ENCODE data around the gene SMARCAD1. TPM values are rescaled to one million over a fixed set of nuclear protein-coding genes. Genes with fewer than 3 reads are reported as not detected.
"Not testable (repeated sequence)": the region's sequence is repeated elsewhere in the genome, so short reads cannot be mapped to it uniquely, and the experiment has no call there.

The SMARCAD1 gene
- total RNA-seq, 1 donor from 2014 or later = 57.7 TPM

DNA sequence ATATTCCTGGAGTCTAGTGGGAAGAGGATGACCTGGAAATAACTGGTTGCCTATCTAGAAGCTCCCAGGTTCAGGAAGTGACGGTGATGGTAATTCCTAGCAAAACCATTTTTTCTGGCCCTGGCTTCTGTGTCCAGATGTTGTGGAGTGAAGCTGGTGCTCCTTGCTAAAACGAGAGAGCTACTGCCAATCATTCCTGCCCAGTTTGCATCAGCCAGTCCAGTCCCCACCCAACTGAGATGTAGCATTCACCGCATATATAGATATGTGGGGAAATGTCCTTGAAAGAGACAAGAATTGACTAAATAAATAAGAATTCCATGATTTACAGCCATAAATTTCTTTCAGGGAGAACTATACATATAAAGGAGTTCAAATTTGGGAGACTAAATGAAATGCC, 128.6 kb downstream of the SMARCAD1 start:
- Mint-ChIP-seq H3K9me3 (no peaks in the 10 kb centered on the region), H3K36me3 (ENCODE audit: low read depth) (no peaks in the 10 kb centered on the region), H3K27me3 (ENCODE audit: low read depth) (no peaks in the 10 kb centered on the region), H3K4me3 (no peak overlapping the region), H3K4me1 (no peaks in the 10 kb centered on the region), H3K27ac (ENCODE audit: unreplicated experiment) (no peak overlapping the region)
- TF ChIP-seq, protein P1, sequence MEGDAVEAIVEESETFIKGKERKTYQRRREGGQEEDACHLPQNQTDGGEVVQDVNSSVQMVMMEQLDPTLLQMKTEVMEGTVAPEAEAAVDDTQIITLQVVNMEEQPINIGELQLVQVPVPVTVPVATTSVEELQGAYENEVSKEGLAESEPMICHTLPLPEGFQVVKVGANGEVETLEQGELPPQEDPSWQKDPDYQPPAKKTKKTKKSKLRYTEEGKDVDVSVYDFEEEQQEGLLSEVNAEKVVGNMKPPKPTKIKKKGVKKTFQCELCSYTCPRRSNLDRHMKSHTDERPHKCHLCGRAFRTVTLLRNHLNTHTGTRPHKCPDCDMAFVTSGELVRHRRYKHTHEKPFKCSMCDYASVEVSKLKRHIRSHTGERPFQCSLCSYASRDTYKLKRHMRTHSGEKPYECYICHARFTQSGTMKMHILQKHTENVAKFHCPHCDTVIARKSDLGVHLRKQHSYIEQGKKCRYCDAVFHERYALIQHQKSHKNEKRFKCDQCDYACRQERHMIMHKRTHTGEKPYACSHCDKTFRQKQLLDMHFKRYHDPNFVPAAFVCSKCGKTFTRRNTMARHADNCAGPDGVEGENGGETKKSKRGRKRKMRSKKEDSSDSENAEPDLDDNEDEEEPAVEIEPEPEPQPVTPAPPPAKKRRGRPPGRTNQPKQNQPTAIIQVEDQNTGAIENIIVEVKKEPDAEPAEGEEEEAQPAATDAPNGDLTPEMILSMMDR (conservative IDR thresholded peaks at IDR 0.05) = no peak
- no peak for DNase-seq (ENCODE audit: low read depth, low spot score)

DNA sequence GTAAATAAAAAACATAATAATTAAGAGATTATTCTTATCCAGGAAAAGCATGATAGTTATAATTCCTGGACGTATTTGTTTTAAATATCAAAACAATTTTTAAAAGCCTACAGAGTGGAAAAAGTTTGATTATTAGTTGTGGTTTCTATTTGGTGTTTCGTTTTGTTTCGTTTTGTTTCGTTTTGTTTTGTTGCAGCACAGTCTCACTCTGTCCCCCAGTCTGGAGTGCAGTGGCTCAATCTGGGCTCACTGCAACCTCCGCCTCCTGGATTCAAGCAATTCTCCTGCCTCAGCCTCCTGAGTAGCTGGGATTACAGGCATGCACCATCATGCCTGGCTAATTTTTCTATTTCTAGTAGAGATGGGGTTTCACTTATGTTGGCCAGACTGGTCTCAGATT, 129.1 kb downstream of the SMARCAD1 start:
- H3K4me1 Mint-ChIP-seq; DNase-seq (ENCODE audit: low read depth, low spot score); H3K27ac Mint-ChIP-seq (ENCODE audit: unreplicated experiment); H3K9me3 Mint-ChIP-seq; H3K36me3 Mint-ChIP-seq (ENCODE audit: low read depth); H3K4me3 Mint-ChIP-seq; H3K27me3 Mint-ChIP-seq (ENCODE audit: low read depth): not testable (repeated sequence)

DNA sequence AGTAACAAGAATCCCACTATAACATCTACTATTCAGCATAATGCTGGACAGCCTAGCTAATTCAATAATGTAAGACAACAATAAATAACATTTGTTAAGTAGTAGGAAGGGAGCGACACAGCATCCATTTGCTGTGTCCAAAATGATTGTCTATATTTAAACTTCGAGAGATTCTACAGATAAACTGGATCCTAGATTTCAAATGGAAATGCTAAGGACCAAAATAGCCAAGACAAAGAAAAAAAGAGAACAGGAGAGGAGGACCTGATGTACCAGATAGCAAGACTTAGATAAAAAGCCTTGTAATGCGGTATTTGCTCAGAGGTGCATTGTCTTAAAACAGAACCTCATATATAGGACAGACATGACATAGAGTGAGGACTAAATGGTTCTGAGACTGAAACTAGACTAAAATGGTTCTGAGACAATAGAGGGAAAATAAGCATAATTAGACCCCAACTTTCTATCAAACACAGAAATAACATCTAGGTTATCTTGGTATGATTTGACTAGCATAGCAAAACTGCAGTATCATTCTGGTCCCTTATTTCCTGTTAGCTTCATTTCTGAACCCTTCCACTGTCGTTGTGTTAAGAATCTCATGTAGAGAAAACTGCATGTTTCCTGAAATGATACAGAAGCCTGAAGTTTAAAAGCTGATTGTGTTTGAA, 131.2 kb downstream of the SMARCAD1 start:
- no peaks in the 10 kb centered on the region for H3K9me3 Mint-ChIP-seq
- DNase-seq (ENCODE audit: low read depth, low spot score) = no peak
- H3K36me3 Mint-ChIP-seq (ENCODE audit: low read depth) = no peaks in the 10 kb centered on the region

DNA sequence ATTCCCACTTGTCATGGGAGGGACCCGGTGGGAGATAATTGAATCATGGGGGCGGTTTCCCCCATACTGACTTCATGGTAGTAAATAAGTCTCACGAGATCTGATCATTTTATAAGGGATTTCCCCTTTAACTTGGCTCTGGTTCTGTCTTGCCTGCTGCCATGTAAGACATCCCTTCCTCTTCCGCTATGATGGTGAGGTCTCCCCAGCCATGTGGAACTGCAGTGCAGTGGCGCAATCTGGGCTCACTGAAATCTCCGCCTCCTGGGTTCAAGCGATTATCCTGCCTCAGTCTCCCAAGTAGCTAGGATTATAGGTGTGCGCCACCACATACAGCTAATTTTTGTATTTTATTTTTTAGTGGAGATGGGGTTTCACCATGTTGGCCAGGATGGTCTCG, 132.1 kb downstream of the SMARCAD1 start:
- H3K36me3 Mint-ChIP-seq (ENCODE audit: low read depth) = no peaks in the 10 kb centered on the region
- H3K4me1 Mint-ChIP-seq = no peaks in the 10 kb centered on the region
- no peak for DNase-seq (ENCODE audit: low read depth, low spot score)
- H3K27me3 Mint-ChIP-seq (ENCODE audit: low read depth) = no peaks in the 10 kb centered on the region
- no peak overlapping the region for H3K4me3 Mint-ChIP-seq
- TF ChIP-seq, protein P1 (conservative IDR thresholded peaks at IDR 0.05) = no peak
- H3K27ac Mint-ChIP-seq (ENCODE audit: unreplicated experiment) = no peak overlapping the region
- no peaks in the 10 kb centered on the region for H3K9me3 Mint-ChIP-seq

More for the DNA sequence above, 131.2 kb downstream of the SMARCAD1 start:
- TF ChIP-seq, protein P1 (conservative IDR thresholded peaks at IDR 0.05) = no peak
- Mint-ChIP-seq H3K27me3 (ENCODE audit: low read depth) (no peaks in the 10 kb centered on the region), H3K27ac (ENCODE audit: unreplicated experiment) (no peak overlapping the region), H3K4me3 (no peak overlapping the region), H3K4me1 (no peaks in the 10 kb centered on the region)

Other genes starting within 250 kb of the SMARCAD1 start
- not detected in 2 replicates for gene HPGDS, start 135.0 kb downstream of the SMARCAD1 start, total RNA-seq
- gene PDLIM5, start 244.1 kb downstream of the SMARCAD1 start, total RNA-seq = 71.0 and 72.5 TPM in 2 replicates